Activated T-cell treated with anti-CD3 and anti-CD28 coated beads for 1 hour (primary cell): Measurements from ENCODE around the gene HS3ST5.
"Not testable (repeated sequence)": the region's sequence is repeated elsewhere in the genome, so short reads cannot be mapped to it uniquely, and the experiment has no call there.

Source experiments
- DNase-seq: peaks from one replicate; pipeline ENCODE4 v3.0.0-alpha.2; 2020; ENCODE audit warnings: low read depth

HS3ST5 gene

DNA sequence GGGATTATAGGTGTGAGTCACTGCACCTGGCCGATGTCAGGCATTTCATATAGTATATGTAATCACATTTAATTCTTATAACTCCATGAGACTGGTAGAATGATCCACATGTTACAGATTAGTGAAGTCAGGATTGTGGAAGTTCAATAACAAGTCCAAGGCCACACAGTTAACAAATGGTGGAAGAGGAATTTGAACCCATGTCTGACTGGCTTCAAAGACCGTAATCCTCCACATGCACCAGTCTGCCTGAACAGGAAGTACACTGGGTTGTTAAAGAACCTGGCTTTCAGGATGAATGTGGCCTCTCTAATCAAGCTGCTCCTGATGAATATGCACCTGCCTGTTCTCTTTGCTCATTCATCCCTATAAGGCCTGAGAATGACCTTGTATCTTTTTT, 249.9 kb downstream of the HS3ST5 start:
- DNase-seq = no peak

GRCh38 chr6:114090626-114091025, 252.2 kb downstream of the HS3ST5 start:
- no peak for DNase-seq

DNA sequence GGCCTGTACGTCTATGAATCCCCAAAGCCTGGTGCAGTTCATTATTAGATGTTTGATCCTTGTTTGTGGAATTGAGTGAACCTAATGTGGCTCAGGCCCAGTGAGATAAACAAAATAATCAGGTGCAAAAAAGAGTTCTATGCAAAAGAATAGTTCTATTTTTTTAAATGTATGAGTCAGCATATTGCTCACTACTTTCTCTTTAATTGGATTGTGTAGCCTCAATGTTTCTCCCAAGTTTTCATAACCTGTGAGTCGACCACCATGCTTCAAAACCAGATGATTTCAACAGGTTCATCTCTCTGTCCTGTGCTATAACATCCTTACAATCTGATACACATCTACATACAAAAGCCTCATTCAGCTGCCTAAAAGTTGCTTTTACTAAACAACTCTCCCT, 255.3 kb downstream of the HS3ST5 start:
- no peak for DNase-seq

GRCh38 chr6:114085211-114085610, 257.6 kb downstream of the HS3ST5 start:
- no peak for DNase-seq

- no peak for DNase-seq
Measured at GRCh38 chr6:114084327-114084890, 258.4 kb downstream of the HS3ST5 start.

GRCh38 chr6:114083251-114083650, 259.6 kb downstream of the HS3ST5 start:
- no peak for DNase-seq

GRCh38 chr6:114081730-114082129, 261.1 kb downstream of the HS3ST5 start:
- no peak for DNase-seq

DNA sequence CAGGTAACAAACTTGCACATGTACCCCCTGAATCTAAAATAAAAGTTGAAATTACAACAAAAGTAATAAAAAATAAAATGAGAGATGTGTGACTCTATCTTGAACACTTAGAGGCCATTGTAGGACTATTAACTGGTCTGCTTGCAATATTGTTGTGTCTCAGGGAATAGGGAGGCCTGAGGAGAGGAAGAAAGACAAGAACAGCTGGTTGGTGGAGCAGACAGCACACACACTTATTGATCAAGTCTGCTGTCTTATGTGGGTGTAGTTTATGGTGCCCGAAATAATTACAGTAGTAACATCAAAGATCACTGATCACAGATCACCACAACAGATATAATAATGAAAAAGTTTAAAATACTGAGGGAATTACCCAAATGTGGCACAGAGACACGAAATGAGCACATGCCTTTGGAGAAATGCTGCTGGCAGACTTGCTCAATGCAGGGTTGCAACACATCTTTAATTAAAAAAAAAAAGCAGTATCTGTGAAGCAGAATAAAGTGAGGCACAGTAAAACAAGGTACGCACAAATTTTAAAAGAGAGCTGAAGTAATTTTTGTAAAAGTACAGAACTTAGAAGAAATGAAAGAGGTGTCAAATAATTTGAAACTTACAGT, 261.8 kb downstream of the HS3ST5 start:
- no peak for DNase-seq

DNA sequence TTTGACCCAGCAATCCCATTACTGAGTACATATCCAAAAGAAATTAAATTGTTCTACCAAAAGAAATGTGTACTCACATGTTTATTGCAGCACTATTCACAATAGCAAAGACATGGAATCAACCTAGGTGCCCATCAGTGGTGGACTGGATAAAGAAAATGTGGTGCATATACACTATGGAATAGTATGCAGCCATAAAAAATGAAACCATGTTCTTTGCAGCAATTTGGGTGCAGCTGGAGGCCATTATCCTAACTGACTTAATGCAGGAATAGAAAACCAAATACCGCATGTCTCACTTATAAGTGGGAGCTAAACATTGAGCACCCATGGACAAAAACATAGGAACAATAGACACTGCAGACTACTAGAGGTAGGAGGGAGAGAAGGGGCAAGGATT, 262.4 kb downstream of the HS3ST5 start:
- not testable (repeated sequence) for DNase-seq

DNA sequence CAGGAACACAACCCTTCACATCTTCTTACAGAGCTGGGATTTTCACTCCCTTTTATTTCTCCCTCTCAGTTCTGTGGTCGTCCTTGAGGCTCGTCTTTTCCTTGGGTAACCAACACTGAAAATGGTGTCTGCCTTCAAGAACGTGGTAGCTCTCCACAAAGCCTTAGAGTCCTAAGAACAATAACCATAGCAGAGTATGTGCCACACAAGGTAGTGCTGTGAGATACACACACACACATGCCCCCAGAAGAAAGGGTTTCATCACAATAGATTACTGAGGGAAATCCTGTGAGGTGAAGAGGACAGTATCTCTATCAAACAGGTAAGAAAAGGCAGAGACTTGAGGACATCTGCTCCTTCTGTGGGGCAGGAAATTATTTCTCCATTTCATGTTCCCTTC, 267.0 kb downstream of the HS3ST5 start:
- no peak for DNase-seq

DNA sequence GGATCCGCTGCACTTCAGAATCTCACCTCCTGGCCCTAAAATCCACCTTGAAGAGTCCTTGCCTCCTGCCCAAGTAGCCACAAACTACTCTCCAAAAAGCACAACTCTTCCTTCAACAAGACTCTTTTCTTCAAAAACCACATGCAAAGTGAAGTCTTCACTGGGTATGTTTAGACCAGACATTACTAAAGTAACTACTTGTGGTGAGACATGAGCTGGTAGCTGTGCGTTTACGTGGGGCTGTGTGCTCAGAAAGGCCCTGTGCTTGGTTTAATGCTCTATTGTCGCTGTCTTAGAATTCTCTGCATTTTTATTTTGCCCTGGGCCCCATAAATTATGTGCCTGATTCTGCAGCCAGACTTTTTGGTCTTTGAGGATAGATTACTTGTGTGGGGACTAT, 267.5 kb downstream of the HS3ST5 start:
- no peak for DNase-seq

GRCh38 chr6:114068771-114069170, 274.1 kb downstream of the HS3ST5 start:
- DNase-seq = no peak

- no peak for DNase-seq
Measured at GRCh38 chr6:114068116-114068515, 274.7 kb downstream of the HS3ST5 start.

DNA sequence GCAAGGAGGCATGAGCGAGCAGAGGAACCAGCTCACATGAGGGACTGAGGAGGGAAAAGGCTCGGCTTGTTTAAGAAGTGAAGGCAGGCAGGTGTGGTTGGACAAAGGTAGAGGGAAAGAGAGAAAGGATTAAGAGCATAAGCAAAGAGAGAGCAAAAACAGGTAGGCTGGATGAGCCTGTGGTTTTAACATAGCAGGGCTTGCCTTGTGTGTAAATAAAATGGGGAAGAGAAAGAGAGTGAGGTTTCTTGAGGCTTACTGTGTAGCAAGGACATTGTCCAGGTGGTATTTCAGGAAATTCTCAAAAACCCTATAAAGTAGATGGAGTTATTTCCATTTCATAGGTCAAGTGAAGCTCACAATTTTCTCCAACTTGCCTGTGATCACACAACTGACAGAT, 278.0 kb downstream of the HS3ST5 start:
- no peak for DNase-seq

DNA sequence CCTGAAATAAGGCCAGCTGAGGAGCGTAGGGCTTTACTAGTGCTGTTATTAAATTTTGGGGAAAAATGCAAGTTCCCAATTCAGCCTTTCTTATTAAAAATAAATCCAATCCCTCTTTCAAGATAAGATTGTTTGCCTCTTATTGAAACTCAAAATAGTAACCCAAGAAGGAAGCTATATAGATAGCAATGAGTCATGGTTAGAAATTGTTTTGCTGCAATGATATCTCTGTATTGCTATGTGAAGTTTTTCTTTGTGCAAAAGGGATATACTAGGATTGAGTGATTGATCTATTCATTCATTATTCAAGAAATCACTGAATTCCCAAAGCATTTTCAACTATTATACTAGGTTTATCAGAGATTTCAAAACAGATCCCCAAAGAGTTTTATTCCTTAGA, 278.9 kb downstream of the HS3ST5 start:
- no peak for DNase-seq

DNA sequence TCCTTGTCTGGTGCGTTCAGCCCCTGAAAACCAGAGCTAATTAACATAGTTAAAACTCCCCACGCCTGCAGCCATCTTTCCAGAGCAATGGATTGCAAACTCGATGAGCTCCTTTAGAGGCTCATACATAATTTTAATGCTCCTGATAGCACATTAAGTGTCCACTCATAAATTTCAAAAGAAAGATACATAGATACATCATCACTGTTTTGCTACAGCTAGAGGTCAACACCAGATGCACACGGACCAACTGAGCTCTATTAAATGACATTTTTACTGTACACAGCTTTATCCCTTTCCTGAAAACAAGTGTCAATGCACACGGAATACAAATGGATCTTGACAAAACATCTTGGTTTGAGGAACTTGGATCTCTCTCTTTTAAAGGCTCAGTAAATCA, 280.6 kb downstream of the HS3ST5 start:
- DNase-seq = no peak

GRCh38 chr6:114061741-114062140, 281.1 kb downstream of the HS3ST5 start:
- DNase-seq = no peak

GRCh38 chr6:114061116-114061515, 281.7 kb downstream of the HS3ST5 start:
- DNase-seq = no peak

DNA sequence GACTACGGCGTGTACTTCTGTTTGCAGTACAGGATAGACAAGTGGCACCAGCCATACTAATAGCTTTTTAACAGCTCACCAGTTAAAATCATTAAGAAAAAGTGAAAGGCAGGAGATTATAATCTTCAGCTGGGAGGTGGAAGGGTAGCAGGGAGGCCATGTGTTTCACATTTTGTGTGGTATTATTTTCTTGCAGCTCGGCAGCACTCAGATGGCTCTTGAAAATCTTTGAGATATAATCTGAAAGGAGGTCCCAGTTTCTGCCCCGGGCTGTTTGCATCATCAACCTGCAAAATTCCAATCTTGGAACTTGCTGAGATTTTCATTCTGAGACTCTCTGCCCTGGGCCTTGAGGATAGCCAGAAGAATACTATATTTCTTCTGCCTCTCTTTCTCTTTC, 284.4 kb downstream of the HS3ST5 start:
- DNase-seq = no peak

DNA sequence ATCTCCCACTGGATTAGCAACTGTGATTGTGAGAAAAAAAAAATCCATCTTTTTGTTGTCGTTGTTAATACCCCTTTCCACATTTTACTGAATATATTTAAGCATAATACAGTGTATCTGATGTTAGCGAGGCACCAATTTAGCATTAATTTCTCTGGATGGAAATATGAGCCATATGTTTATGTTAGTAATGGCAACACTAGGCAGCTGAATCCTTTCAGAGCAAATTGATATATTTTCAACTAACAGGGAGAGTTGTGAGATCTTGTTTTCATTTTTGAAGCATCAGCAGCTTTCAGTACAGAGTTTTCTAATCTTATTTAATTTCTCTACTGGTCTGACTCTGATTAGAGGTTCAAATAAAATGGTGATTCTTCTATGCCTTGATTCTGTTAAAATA, 287.1 kb downstream of the HS3ST5 start:
- no peak for DNase-seq

DNA sequence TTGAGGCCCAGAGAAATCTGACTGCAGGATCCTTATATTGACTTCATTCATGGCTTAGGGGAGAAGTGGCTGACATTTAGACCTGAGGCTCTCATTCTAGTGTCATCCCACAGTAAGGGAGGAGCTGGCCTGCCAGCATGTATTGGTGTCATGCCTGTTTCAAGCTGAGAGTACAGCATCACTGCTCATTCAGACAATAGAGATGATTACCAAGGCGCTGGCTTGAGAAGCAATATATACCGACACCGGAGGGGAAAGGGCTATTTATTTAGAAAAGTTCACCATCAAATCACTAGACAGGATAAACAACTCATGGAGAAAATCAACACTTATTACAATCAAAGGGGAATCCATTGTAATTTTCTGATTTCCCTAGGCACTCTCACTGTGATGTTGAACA, 287.5 kb downstream of the HS3ST5 start:
- DNase-seq = no peak

GRCh38 chr6:114053791-114054190, 289.0 kb downstream of the HS3ST5 start:
- DNase-seq = no peak

DNA sequence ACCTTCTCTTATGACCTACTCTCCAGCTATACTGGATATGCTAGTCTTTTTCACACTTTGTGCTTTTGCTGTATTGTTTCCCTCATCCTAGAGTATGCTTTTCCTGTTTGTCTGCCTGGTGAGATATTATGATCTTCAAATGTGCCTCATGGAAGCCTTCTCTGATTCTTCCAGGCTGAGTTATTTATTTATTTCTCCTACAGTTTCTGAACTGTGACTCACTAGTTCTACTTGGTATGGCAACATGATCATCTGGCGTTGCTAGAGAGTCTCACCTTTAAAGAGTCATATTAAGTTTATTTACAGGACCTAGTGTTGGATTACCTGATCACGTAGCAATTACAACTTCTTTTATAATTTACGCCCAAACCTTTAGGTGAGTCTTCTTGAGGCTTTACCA, 290.7 kb downstream of the HS3ST5 start:
- DNase-seq = no peak

- DNase-seq = no peak
Measured at GRCh38 chr6:114051031-114051430, 291.8 kb downstream of the HS3ST5 start.
